HepG2 (cell line): ENCODE data around the gene FAM118B. TPM values are rescaled to one million over a fixed set of nuclear protein-coding genes. Genes with fewer than 3 reads are reported as not detected.

Experiments used
- AHR ChIP-seq: IDR thresholded peaks from 2 replicates; pipeline ENCODE4 v1.6.1; 2018; ENCODE audit warnings: missing genetic modification reagents, missing compliant biosample characterization
- CBX2 ChIP-seq, 2 experiments: fragments of 200-600 bp in 1 of 2; sonication (generic); formaldehyde crosslinking in 1 of 2; IDR thresholded peaks; 2 replicates each; pipeline versions ENCODE4 v1.7.0 to v1.8.1; 2018 to 2022; ENCODE audit warnings: low read depth in 2 of 2, low read length in 1 of 2, mild to moderate bottlenecking in 1 of 2, missing genetic modification reagents in 1 of 2
- CC2D1A ChIP-seq: sonication (generic); formaldehyde crosslinking; IDR thresholded peaks from 2 replicates; pipeline ENCODE4 v1.8.1; 2023; ENCODE audit warnings: mild to moderate bottlenecking, missing genetic modification reagents
- GZF1 ChIP-seq: sonication (generic); formaldehyde crosslinking; IDR thresholded peaks from 2 replicates; pipeline ENCODE4 v1.5.1; 2020; ENCODE audit warnings: mild to moderate bottlenecking, missing genetic modification reagents
- HOXA7 ChIP-seq: sonication (generic); formaldehyde crosslinking; IDR thresholded peaks from 2 replicates; pipeline ENCODE4 v1.8.1; 2022; ENCODE audit warnings: mild to moderate bottlenecking, missing genetic modification reagents, moderate library complexity
- ISX ChIP-seq: sonication (generic); formaldehyde crosslinking; conservative IDR thresholded peaks from 2 replicates; pipeline ENCODE4 v1.5.0; 2020; ENCODE audit warnings: missing genetic modification reagents
- KLF12 ChIP-seq: sonication (generic); formaldehyde crosslinking; IDR thresholded peaks from 2 replicates; pipeline ENCODE4 v1.4.0; 2020; ENCODE audit warnings: missing genetic modification reagents, borderline replicate concordance
- LCORL ChIP-seq, 2 experiments: fragments of 450-650 bp in 1 of 2; sonication (generic) in 1 of 2; formaldehyde crosslinking in 1 of 2; IDR thresholded peaks; 2 replicates each; pipeline versions ENCODE4 v1.5.0 to v1.6.1; 2017 to 2020; ENCODE audit warnings: antibody characterized with exemption in 1 of 2, missing genetic modification reagents in 1 of 2
- MXD4 ChIP-seq: IDR thresholded peaks from 2 replicates; pipeline ENCODE4 v1.6.1; 2016; ENCODE audit warnings: mild to moderate bottlenecking, missing biosample characterization, missing genetic modification reagents
- NFIB ChIP-seq: sonication (generic); formaldehyde crosslinking; IDR thresholded peaks from 2 replicates; pipeline ENCODE4 v1.9.0; 2021; ENCODE audit warnings: missing genetic modification reagents, mild to moderate bottlenecking, borderline replicate concordance
- PRMT3 ChIP-seq: sonication (generic); formaldehyde crosslinking; IDR thresholded peaks from 2 replicates; pipeline ENCODE4 v1.8.1; 2022; ENCODE audit warnings: low read depth, mild to moderate bottlenecking, moderate library complexity, missing genetic modification reagents, borderline replicate concordance
- PRPF4 ChIP-seq: fragments of 200-400 bp; formaldehyde crosslinking; IDR thresholded peaks from 2 replicates; pipeline ENCODE4 v1.6.1; 2016; ENCODE audit warnings: low read length, low read depth; ENCODE audit not compliant: poor library complexity, severe bottlenecking
- ZSCAN22 ChIP-seq: sonication (generic); formaldehyde crosslinking; IDR thresholded peaks from 2 replicates; pipeline ENCODE4 v1.4.0; 2020; ENCODE audit warnings: mild to moderate bottlenecking, missing genetic modification reagents
- polyA plus RNA-seq, 8 experiments: library from polyadenylated mRNA; depleted of rRNA in 3 of 8; stranded (reverse) in 7 of 8; unstranded in 1 of 8; fragments of >200 nt; fragmentation: Illumina TruSeq in 4 of 8; extraction: Trizol in 4 of 8; gene quantifications; 2 replicates each; pipeline versions ENCODE4 v1.2.1 to v1.2.3, GENCODE V29; 2011 to 2016; ENCODE audit warnings: low read depth in 4 of 8, missing spikeins in 1 of 8, mixed read lengths in 1 of 8; ENCODE audit not compliant: insufficient read depth in 1 of 8
- total RNA-seq, 5 experiments: library from RNA; depleted of rRNA; stranded (reverse); fragments of >200 nt; fragmentation: Illumina TruSeq; extraction: Trizol; gene quantifications; 2 replicates each; pipeline ENCODE4 v1.2.3, GENCODE V29; 2016; ENCODE audit warnings: low read depth in 1 of 5
- TF ChIP-seq, protein P1 (sequence below): sonication (generic); formaldehyde crosslinking; conservative IDR thresholded peaks from 2 replicates; pipeline ENCODE4 v1.4.0; 2020; ENCODE audit warnings: mild to moderate bottlenecking, missing genetic modification reagents, moderate library complexity
- TF ChIP-seq, protein P2 (sequence below): sonication (generic); formaldehyde crosslinking; IDR thresholded peaks from 2 replicates; pipeline ENCODE4 v1.4.0; 2020; ENCODE audit warnings: missing genetic modification reagents
- TF ChIP-seq, protein P3 (sequence below): sonication (generic); formaldehyde crosslinking; IDR thresholded peaks from 2 replicates; pipeline ENCODE4 v1.4.0; 2020; ENCODE audit warnings: mild to moderate bottlenecking, missing genetic modification reagents
- TF ChIP-seq, protein P4 (sequence below): sonication (generic); formaldehyde crosslinking; IDR thresholded peaks from 2 replicates; pipeline ENCODE4 v1.5.1; 2020; ENCODE audit warnings: missing genetic modification reagents, mild to moderate bottlenecking, borderline replicate concordance
- TF ChIP-seq, protein P5 (sequence below): IDR thresholded peaks from 2 replicates; pipeline ENCODE4 v1.6.1; 2016; ENCODE audit warnings: low read depth, control low read depth

Gene FAM118B
- total and polyA plus RNA-seq, 2 of the 13 experiments (the other 11 are each of a cell fraction or from before 2014, with no cell fraction given), result 10.2 to 25.7 TPM

DNA sequence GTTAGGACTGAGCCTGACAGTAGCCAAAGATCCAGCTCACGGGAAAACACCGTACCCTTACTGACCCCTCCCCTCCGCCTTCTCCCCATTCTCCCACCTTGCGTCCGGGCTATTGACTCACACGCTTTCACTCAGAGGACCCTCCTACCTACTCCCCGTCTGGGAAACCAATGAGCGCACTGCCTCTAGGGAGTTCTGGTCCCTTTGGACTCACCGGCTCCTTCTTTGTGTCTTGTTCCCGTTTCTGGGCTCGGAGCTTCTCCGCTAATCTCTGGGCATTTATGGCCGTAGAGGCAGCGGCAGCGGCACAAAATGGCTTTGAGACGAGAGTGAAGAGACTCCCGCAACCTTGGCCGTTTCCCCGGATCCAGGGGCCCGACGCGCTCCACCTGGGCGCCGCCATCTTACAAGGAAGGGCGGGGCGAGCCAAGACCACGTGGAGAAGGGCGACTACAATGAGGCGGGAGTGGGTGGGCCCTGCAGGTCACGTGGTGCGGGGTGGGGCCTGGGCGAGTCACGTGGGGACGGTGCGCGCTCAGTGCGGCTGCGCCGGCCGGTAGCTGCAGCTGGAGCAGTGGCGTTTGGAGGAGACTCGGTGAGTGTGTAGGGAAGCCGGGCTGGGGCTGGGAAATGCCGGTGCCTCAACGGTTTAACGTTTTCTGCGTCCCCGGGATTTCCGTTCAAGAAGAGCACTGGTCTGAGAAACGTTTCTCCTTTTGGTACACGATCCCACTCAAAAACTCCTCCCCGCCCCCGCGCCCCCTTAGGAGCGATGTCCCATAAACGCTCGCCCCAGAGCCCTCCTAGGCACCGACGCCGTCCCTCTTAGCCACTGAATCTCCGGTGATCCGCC lies at the start of gene FAM118B, which contains the start of gene RPUSD4 (continued):
- TF ChIP-seq, protein P1, sequence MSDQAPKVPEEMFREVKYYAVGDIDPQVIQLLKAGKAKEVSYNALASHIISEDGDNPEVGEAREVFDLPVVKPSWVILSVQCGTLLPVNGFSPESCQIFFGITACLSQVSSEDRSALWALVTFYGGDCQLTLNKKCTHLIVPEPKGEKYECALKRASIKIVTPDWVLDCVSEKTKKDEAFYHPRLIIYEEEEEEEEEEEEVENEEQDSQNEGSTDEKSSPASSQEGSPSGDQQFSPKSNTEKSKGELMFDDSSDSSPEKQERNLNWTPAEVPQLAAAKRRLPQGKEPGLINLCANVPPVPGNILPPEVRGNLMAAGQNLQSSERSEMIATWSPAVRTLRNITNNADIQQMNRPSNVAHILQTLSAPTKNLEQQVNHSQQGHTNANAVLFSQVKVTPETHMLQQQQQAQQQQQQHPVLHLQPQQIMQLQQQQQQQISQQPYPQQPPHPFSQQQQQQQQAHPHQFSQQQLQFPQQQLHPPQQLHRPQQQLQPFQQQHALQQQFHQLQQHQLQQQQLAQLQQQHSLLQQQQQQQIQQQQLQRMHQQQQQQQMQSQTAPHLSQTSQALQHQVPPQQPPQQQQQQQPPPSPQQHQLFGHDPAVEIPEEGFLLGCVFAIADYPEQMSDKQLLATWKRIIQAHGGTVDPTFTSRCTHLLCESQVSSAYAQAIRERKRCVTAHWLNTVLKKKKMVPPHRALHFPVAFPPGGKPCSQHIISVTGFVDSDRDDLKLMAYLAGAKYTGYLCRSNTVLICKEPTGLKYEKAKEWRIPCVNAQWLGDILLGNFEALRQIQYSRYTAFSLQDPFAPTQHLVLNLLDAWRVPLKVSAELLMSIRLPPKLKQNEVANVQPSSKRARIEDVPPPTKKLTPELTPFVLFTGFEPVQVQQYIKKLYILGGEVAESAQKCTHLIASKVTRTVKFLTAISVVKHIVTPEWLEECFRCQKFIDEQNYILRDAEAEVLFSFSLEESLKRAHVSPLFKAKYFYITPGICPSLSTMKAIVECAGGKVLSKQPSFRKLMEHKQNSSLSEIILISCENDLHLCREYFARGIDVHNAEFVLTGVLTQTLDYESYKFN (CRISPR knock-in tag), result peak; percentile 44
- TF ChIP-seq MXD4 (CRISPR knock-in tag) (peak; percentile 97), AHR (CRISPR knock-in tag) (no peak), ZSCAN22 (CRISPR knock-in tag) (no peak), HOXA7 (CRISPR knock-in tag) (no peak), PRMT3 (CRISPR knock-in tag) (no peak), GZF1 (no peak), PRPF4 (no peak), CC2D1A (0 out of 2 replicates have a peak, but pooled peaks have one; percentile 59), ISX (no peak), CBX2 (IDR thresholded peaks at IDR 0.05; ENCODE audit: low read depth, low read length) (no peak), CBX2 (CRISPR knock-in tag; IDR thresholded peaks at IDR 0.05; ENCODE audit: low read depth) (no peak), NFIB (no peak), KLF12 (CRISPR knock-in tag) (peak; percentile 64; the same call in 1 of the 2 replicates), LCORL (IDR thresholded peaks at IDR 0.05) (no peak), LCORL (CRISPR knock-in tag; IDR thresholded peaks at IDR 0.05) (peak; percentile 50; the same call in 1 of the 2 replicates)
- TF ChIP-seq, protein P2, sequence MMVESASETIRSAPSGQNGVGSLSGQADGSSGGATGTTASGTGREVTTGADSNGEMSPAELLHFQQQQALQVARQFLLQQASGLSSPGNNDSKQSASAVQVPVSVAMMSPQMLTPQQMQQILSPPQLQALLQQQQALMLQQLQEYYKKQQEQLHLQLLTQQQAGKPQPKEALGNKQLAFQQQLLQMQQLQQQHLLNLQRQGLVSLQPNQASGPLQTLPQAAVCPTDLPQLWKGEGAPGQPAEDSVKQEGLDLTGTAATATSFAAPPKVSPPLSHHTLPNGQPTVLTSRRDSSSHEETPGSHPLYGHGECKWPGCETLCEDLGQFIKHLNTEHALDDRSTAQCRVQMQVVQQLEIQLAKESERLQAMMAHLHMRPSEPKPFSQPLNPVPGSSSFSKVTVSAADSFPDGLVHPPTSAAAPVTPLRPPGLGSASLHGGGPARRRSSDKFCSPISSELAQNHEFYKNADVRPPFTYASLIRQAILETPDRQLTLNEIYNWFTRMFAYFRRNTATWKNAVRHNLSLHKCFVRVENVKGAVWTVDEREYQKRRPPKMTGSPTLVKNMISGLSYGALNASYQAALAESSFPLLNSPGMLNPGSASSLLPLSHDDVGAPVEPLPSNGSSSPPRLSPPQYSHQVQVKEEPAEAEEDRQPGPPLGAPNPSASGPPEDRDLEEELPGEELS (CRISPR knock-in tag), result peak; percentile 7; the same call in 1 of the 2 replicates
- TF ChIP-seq, protein P3, sequence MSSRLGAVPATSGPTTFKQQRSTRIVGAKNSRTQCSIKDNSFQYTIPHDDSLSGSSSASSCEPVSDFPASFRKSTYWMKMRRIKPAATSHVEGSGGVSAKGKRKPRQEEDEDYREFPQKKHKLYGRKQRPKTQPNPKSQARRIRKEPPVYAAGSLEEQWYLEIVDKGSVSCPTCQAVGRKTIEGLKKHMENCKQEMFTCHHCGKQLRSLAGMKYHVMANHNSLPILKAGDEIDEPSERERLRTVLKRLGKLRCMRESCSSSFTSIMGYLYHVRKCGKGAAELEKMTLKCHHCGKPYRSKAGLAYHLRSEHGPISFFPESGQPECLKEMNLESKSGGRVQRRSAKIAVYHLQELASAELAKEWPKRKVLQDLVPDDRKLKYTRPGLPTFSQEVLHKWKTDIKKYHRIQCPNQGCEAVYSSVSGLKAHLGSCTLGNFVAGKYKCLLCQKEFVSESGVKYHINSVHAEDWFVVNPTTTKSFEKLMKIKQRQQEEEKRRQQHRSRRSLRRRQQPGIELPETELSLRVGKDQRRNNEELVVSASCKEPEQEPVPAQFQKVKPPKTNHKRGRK, result no peak
- TF ChIP-seq, protein P4, sequence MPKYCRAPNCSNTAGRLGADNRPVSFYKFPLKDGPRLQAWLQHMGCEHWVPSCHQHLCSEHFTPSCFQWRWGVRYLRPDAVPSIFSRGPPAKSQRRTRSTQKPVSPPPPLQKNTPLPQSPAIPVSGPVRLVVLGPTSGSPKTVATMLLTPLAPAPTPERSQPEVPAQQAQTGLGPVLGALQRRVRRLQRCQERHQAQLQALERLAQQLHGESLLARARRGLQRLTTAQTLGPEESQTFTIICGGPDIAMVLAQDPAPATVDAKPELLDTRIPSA (CRISPR knock-in tag), result no peak
- TF ChIP-seq, protein P5, sequence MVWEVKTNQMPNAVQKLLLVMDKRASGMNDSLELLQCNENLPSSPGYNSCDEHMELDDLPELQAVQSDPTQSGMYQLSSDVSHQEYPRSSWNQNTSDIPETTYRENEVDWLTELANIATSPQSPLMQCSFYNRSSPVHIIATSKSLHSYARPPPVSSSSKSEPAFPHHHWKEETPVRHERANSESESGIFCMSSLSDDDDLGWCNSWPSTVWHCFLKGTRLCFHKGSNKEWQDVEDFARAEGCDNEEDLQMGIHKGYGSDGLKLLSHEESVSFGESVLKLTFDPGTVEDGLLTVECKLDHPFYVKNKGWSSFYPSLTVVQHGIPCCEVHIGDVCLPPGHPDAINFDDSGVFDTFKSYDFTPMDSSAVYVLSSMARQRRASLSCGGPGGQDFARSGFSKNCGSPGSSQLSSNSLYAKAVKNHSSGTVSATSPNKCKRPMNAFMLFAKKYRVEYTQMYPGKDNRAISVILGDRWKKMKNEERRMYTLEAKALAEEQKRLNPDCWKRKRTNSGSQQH (CRISPR knock-in tag), result peak; percentile 85
